Ramos (cell line): ENCODE measurements around the gene GBP1.
"Not testable (repeated sequence)": the region's sequence is repeated elsewhere in the genome, so short reads cannot be mapped to it uniquely, and the experiment has no call there.

Source experiments
- in situ Hi-C: fragments of 300-500 bp; cut with MboI; formaldehyde crosslinking; loops from one replicate; pipeline ENCODE4 v1.14.3; 2022; ENCODE audit warnings: low sequenced_read_pairs; ENCODE audit not compliant: unreplicated experiment

The GBP1 gene

DNA sequence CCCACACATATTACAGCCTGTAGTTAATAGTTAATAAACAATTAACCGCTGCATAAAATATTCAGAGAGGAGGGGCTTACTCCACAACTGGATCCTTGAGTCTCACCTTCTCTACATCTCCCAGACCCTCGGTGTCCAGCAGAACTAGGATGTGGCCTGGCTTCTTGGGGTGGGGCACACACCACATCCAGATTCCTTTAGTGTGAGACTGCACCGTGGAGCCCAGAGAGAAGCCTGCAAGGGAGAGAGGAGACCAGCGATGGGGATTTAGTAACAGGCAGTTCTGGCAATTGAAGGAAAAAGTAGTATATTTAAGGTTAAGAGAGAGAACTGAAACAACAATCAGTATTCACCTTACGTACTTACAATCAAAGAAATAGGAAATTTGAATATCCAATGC, 4.9 kb downstream of the GBP1 start:
- in situ Hi-C loops, result no loop called here

DNA sequence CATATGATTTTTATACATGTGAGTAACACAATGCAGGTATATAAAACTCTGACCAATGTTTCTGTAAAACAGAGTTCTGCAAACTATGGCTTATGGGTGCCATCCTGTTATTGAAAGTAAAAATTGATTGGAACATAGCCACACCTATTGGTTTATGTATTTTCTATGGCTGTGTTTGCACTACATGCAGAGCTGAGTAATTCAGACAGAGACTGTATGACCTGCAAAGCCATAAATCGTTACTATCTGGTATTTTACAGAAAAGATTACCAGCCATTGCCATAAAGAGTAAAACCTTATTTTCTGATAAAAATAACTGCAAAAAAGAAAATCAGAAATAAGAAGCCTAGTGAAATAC, 13.1 kb downstream of the GBP1 start:
- in situ Hi-C loops, result no loop called here

GRCh38 chr1:89051300-89051954, 13.6 kb downstream of the GBP1 start:
- in situ Hi-C loops, result no loop called here

DNA sequence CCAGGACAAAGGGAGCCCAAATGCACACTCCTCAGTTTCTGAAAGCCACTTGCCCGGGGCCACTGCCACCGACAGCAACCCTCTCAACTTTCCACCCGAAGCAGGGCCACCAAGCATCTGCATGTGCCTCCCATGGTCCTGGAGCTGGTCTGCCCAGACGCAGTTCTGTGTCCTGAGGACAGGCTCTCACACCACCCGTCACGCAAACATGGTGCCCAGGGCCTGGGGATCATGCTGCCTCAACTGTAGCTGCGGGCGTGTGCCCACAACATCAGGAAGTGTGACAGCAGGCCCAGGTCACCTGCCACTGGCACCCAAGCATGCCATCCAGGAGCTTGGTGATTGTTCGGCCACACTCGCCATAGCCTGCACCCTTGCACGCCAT, 14.4 kb downstream of the GBP1 start:
- in situ Hi-C loops, result no loop called here

DNA sequence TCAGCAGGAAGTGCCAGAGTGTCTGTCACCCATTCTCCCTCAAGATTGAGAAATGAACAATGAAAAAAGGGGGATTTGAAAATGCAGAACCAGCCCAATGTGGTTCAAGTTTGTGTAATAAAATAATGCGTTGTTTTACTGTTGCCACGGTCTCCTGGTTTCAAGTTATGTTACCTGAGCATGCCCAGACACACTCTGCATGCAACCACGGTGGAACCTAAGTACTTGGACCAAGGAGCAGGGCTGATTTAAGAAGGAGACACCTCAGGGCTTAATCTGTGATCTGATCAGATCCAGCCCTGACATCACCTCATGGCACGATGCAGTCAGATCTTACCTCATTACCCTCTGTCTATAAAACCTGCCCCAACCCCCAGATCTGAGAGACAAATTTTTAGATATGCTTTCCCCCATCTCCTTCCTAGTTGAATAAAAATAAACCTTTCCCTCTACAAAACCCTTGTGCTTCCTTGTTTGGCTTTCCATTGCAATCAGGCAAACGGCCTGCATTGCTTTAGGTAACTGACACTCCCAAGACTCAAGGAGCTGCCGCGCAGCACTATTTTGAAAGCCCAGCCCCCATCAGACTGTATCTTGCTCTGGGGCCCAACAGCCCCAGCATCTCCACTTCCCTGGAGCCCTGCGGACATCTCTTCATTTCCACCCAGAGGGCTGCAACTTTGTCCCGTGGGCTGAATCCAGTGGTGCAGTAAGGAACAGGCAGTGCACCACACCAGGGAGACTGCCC, 14.9 kb downstream of the GBP1 start:
- in situ Hi-C loops, result not testable (repeated sequence)

DNA sequence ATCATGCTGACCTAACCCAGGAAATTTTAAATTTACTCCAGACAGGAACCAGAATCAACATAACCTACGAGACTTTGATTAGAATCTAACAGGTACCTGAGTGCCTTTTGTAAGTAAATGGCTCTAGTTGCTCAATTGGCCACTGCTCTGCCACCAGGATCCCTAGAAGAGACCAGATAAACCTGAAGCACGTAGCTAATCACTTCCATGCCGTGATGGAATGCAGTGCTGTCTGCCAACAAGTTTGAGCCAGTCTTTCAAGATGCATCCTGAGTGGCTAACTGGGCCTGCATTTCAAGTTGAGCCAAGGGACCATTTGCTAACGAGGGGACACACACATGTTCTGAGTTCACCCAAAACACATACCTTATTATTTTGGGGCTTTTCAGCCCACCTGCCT, 15.8 kb downstream of the GBP1 start:
- in situ Hi-C loops, result not testable (repeated sequence)

GRCh38 chr1:89047734-89048133, 17.3 kb downstream of the GBP1 start:
- in situ Hi-C loops, result no loop called here

DNA sequence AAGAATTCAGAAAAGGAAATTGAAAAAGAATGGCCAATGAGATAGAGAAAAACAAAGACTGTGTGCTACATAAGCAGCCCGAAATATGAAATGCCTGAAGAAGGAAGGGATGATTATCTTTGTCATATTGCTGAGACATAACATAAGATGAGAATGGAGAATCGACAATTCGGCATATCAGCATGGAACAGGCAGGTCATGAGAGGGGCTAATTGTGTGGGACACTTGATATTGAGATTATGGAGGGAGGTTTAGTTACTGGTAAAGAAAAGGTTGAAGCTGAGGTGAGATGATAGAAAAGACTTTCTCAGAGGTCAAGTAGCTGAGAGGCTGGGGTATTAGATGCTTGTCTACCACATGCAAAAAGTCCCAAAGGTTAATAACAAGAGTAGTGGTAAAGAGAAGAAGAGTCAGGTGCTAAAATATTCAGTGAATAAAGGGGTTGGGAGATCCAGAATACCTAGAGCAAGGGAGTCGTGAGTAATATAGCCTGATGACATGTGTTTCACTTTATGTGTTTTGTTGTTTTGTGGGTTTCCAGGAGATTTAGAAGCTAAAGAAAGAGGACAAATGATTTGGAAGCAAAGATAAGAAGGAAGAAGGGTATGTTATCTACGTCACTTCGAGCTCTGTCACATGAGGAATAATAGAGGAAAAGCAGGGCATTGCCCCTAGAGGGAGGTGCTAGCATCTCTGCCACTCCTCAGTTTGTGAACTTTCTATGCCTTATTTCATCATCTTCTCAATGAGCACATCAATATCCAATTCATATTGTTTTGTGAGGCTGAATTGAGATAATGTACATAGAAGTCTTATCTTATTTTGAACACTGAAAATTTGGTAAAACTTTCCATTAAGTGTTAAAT, 18.5 kb downstream of the GBP1 start:
- in situ Hi-C loops, result not testable (repeated sequence)

GRCh38 chr1:89044970-89045721, 19.9 kb downstream of the GBP1 start:
- in situ Hi-C loops, result no loop called here

DNA sequence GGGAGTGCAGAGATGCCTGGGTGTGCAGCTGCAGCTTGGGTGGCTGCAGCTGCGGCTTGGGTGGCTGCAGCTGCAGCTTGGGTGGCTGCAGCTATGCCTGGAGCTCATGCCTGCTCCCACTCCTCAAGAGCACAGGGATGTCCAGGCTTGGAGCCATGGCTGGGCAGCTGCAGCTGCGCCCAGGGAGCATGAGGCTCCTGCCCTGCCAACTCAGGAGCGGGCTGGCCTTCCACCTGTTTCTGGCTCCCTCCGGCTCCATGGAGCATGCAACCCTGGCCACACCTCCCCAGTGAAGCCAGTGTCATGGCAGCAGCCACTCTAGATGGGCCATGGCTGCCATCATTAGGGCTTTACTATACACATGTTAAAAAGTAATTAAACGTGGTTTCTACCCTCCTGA, 21.1 kb downstream of the GBP1 start:
- in situ Hi-C loops, result no loop called here

DNA sequence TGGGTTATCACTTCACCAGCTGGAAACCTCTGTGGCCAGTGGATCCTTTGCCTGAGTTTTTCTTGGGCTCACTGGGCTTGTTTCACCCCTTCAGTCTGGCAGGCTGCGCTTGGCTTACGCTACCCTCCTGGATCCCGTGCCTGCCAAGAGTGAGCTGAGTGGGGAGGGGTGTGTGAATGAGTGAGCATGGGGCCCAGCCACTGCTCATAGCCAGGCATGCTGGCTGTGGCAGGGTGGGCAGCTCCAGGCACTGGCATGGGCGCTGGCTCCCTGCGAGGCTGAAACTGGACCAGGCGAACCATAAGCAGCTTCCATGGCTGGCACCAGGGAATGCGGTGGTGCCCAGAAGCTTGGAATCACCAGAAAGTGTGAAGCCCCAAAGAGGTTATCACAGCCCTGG, 22.5 kb downstream of the GBP1 start:
- in situ Hi-C loops, result no loop called here

GRCh38 chr1:89041721-89042120, 23.3 kb downstream of the GBP1 start:
- in situ Hi-C loops, result no loop called here

GRCh38 chr1:89041119-89041641, 23.8 kb downstream of the GBP1 start:
- in situ Hi-C loops, result no loop called here

DNA sequence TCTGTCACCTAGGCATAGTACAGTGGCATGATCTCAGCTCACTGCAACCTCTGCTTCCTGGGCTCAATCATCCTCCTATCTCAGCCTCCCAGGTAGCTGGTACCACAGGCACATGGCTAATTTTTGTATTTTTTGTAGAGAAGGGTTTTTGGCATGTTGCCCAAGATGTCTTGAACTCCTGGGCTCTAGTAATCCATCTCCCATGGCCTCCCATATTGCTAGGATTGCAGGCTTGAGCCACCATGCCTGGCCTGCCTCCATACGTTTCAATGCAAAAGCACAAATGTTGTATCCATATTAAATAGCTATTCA, 24.7 kb downstream of the GBP1 start:
- in situ Hi-C loops, result no loop called here

GRCh38 chr1:89037186-89037585, 27.8 kb downstream of the GBP1 start:
- in situ Hi-C loops, result no loop called here

DNA sequence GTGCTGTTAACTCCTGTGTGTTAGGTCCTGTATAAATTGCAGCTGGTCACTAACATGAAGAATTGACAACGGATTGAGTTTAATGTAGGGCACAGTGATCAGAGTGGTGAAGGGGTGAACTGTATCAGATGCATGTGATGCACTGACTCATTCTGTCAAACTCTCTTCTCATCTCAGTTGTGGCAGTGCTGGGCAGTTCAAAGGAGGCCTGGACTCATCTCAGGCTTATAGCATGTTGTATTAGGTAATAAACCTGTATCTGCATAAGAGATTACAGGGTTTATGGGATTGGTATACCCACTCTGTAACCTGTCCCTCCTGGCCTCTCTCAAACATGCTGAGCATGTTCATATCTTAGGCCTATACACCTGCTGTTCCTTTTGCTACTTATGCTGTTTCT, 29.9 kb downstream of the GBP1 start:
- in situ Hi-C loops, result no loop called here

DNA sequence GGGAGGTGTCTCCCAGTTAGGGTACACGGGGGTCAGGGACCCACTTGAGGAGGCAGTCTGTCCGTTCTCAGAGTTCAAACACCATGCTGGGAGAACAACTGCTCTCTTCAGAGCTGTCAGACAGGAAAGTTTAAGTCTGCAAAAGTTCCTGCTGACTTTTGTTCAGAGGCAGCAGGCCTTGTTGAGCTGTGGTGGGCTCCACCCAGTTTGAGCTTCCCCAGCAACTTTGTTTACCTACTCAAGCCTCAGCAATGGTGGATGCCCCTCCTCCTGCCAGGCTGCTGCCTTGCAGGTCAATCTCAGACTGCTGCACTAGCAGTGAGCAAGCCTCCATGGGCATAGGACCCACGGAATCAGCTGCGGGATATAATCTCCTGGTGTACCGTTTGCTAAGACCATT, 31.0 kb downstream of the GBP1 start:
- in situ Hi-C loops, result not testable (repeated sequence)

DNA sequence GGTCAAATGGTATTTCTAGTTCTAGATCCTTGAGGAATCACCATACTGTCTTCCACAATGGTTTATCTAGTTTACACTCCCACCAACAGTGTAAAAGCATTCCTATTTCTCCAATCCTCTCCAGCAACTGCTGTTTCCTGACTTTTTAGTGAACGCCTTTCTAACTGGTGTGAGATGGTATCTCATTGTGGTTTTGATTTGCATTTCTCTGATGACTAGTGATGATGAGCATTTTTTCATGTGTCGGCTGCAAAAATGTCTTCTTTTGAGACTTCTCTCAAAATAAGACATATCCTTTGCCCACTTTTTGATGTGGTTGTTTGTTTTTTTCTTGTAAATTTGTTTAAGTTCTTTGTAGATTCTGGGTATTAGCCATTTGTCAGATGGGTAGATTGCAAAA, 36.0 kb downstream of the GBP1 start:
- in situ Hi-C loops, result not testable (repeated sequence)

GRCh38 chr1:89025928-89026327, 39.1 kb downstream of the GBP1 start:
- in situ Hi-C loops, result no loop called here

GRCh38 chr1:89023026-89023425, 42.0 kb downstream of the GBP1 start:
- in situ Hi-C loops, result no loop called here
